Stimulated activated CD4-positive, alpha-beta T cell treated with anti-CD3 and anti-CD28 coated beads, TNF-alpha, amount 100 ng/mL, for 1 hour (primary cell): ENCODE measurements around the gene KREMEN1.

ENCODE experiments used
- DNase-seq, 3 donors: peaks; one replicate each; pipeline ENCODE4 v3.0.0-alpha.2; 2020; ENCODE audit warnings: low read depth in 3 of 3, low spot score in 1 of 3

KREMEN1 gene

GRCh38 chr22:29128891-29129807, 56.3 kb downstream of the KREMEN1 start:
- DNase-seq: no peak

GRCh38 chr22:29129808-29130140, 56.9 kb downstream of the KREMEN1 start:
- no peak for DNase-seq

- DNase-seq: no peak
These were observed 57.6 kb downstream of the KREMEN1 start for GRCh38 chr22:29130476-29130875.

GRCh38 chr22:29133603-29134133, 60.8 kb downstream of the KREMEN1 start:
- no peak for DNase-seq

GRCh38 chr22:29134448-29134847, 61.6 kb downstream of the KREMEN1 start:
- no peak for DNase-seq

GRCh38 chr22:29136782-29137700, 64.2 kb downstream of the KREMEN1 start:
- no peak for DNase-seq

GRCh38 chr22:29138556-29139305, 65.9 kb downstream of the KREMEN1 start:
- no peak for DNase-seq

GRCh38 chr22:29139965-29140782, 67.3 kb downstream of the KREMEN1 start:
- no peak for DNase-seq

GRCh38 chr22:29141078-29141688, 68.3 kb downstream of the KREMEN1 start:
- DNase-seq: no peak

GRCh38 chr22:29142116-29142515, 69.3 kb downstream of the KREMEN1 start:
- no peak for DNase-seq

- no peak for DNase-seq
These were observed 71.3 kb downstream of the KREMEN1 start for GRCh38 chr22:29143941-29144785.

GRCh38 chr22:29144786-29145160, 71.9 kb downstream of the KREMEN1 start:
- no peak for DNase-seq

GRCh38 chr22:29145321-29146072, 72.7 kb downstream of the KREMEN1 start:
- no peak for DNase-seq

- no peak for DNase-seq
These were observed 73.3 kb downstream of the KREMEN1 start for GRCh38 chr22:29146091-29146560.

- no peak for DNase-seq
These were observed 73.9 kb downstream of the KREMEN1 start for GRCh38 chr22:29146771-29147170.

GRCh38 chr22:29147331-29147899, 74.6 kb downstream of the KREMEN1 start:
- no peak for DNase-seq

- no peak for DNase-seq
These were observed 75.2 kb downstream of the KREMEN1 start for GRCh38 chr22:29148036-29148435.

- no peak for DNase-seq
These were observed 76.0 kb downstream of the KREMEN1 start for GRCh38 chr22:29148826-29149225.
